Gastrocnemius medialis (tissue), 4 donors: ENCODE measurements around the gene NES.

Experiments used
- CTCF ChIP-seq, 5 experiments: fragments of 450-650 bp in 3 of 5; fragments of 200-600 bp in 2 of 5; sonication (generic) in 2 of 5; IDR thresholded peaks in 4 of 5; conservative IDR thresholded peaks in 1 of 5; 1 replicate in 4 of 5; 2 replicates in 1 of 5; pipeline ENCODE4 v1.5.1; 2016 to 2019; ENCODE audit warnings: antibody characterized with exemption in 5 of 5, mild to moderate bottlenecking in 3 of 5, moderate library complexity in 3 of 5
- POLR2A ChIP-seq, 2 donors: fragments of 450-650 bp; IDR thresholded peaks; one replicate each; pipeline ENCODE4 v1.6.1; 2017; ENCODE audit warnings: antibody characterized with exemption in 2 of 2, mild to moderate bottlenecking in 2 of 2, moderate library complexity in 2 of 2

- TF ChIP-seq CTCF (IDR thresholded peaks at IDR 0.05 in 4 of 5, conservative IDR thresholded peaks at IDR 0.05 in 1 of 5) (no peak), POLR2A (IDR thresholded peaks at IDR 0.05) (no peak)
These were observed 43.9 kb upstream of the NES start for GRCh38 chr1:156721131-156721530.
